Umbilical cord (tissue), 2 donors: ENCODE results near the gene UVRAG. TPM values are rescaled to one million over a fixed set of nuclear protein-coding genes. Genes with fewer than 3 reads are reported as not detected.
"Not testable (repeated sequence)": the region's sequence is repeated elsewhere in the genome, so short reads cannot be mapped to it uniquely, and the experiment has no call there.

Experiments
- DNase-seq: peaks from one replicate; pipeline ENCODE4 v3.0.0-alpha.2; 2015; ENCODE audit warnings: low spot score
- total RNA-seq: library from RNA; depleted of rRNA; stranded (reverse); fragments of >200 nt; gene quantifications from one replicate; pipeline ENCODE4 v1.2.3, GENCODE V29; 2014; ENCODE audit warnings: low replicate concordance; ENCODE audit not compliant: insufficient read depth

Gene UVRAG
- total RNA-seq, 1 donor from 2014 or later: 20.0 TPM

- no peak for DNase-seq
Observed at GRCh38 chr11:76064192-76064591, 249.2 kb downstream of the UVRAG start.

GRCh38 chr11:76067099-76067498 is 252.1 kb downstream of the UVRAG start:
- no peak for DNase-seq

GRCh38 chr11:76069001-76069400 is 254.0 kb downstream of the UVRAG start:
- DNase-seq: no peak

GRCh38 chr11:76071090-76071489 is 256.1 kb downstream of the UVRAG start:
- DNase-seq: no peak

- peak; percentile 7 for DNase-seq
Observed at GRCh38 chr11:76073724-76074123, 258.7 kb downstream of the UVRAG start.

- peak; percentile 77 for DNase-seq
Observed at GRCh38 chr11:76074148-76075095, 259.4 kb downstream of the UVRAG start.

GRCh38 chr11:76075716-76076115 is 260.7 kb downstream of the UVRAG start:
- DNase-seq: peak; percentile 40

GRCh38 chr11:76076253-76076652 is 261.2 kb downstream of the UVRAG start:
- DNase-seq: not testable (repeated sequence)

- no peak for DNase-seq
Observed at GRCh38 chr11:76076749-76077148, 261.7 kb downstream of the UVRAG start.

- DNase-seq: peak; percentile 29
Observed at GRCh38 chr11:76077575-76078150, 262.7 kb downstream of the UVRAG start.

GRCh38 chr11:76081084-76081483 is 266.1 kb downstream of the UVRAG start:
- DNase-seq: not testable (repeated sequence)

GRCh38 chr11:76083563-76084451 is 268.8 kb downstream of the UVRAG start:
- DNase-seq: peak; percentile 20

- DNase-seq: no peak
Observed at GRCh38 chr11:76085270-76085669, 270.3 kb downstream of the UVRAG start.

GRCh38 chr11:76086743-76087635 is 272.0 kb downstream of the UVRAG start:
- no peak for DNase-seq

- no peak for DNase-seq
Observed at GRCh38 chr11:76087749-76088148, 272.7 kb downstream of the UVRAG start.

- DNase-seq: no peak
Observed at GRCh38 chr11:76088511-76088910, 273.5 kb downstream of the UVRAG start.

- DNase-seq: no peak
Observed at GRCh38 chr11:76090174-76090573, 275.2 kb downstream of the UVRAG start.

- no peak for DNase-seq
Observed at GRCh38 chr11:76090821-76091220, 275.8 kb downstream of the UVRAG start.

GRCh38 chr11:76094740-76095139 is 279.7 kb downstream of the UVRAG start:
- no peak for DNase-seq

GRCh38 chr11:76095891-76096290 is 280.9 kb downstream of the UVRAG start:
- DNase-seq: no peak

- no peak for DNase-seq
Observed at GRCh38 chr11:76096552-76096951, 281.5 kb downstream of the UVRAG start.
